Neutrophil (primary cell): ENCODE results near the gene SLC35B4.

Experiments used
- H3K27ac ChIP-seq: fragments of 200-600 bp; sonication (generic); 2 replicates; pipeline ENCODE4 v1.5.1; 2016; ENCODE audit warnings: mild to moderate bottlenecking, moderate library complexity
- H3K27me3 ChIP-seq: fragments of 200-600 bp; sonication (generic); 2 replicates; pipeline ENCODE4 v1.6.0; 2016; ENCODE audit warnings: mild to moderate bottlenecking
- H3K36me3 ChIP-seq: fragments of 200-600 bp; sonication (generic); 2 replicates; pipeline ENCODE4 v1.5.1; 2017
- H3K4me1 ChIP-seq, 2 experiments: fragments of 200-600 bp in 1 of 2; sonication (generic) in 1 of 2; 1 replicate in 1 of 2; 2 replicates in 1 of 2; pipeline versions ENCODE4 v1.5.1 to v1.6.1; 2013 to 2016; ENCODE audit warnings: low read depth in 1 of 2, low read length in 1 of 2, mild to moderate bottlenecking in 1 of 2, moderate library complexity in 1 of 2; ENCODE audit not compliant: control insufficient read depth in 1 of 2, insufficient read depth in 1 of 2
- H3K4me3 ChIP-seq, 2 experiments: fragments of 200-600 bp in 1 of 2; sonication (generic) in 1 of 2; 1 replicate in 1 of 2; 2 replicates in 1 of 2; pipeline ENCODE4 v1.5.1; 2013 to 2016; ENCODE audit warnings: low read depth in 1 of 2, low read length in 1 of 2, mild to moderate bottlenecking in 1 of 2, moderate library complexity in 1 of 2
- H3K9me3 ChIP-seq: fragments of 200-600 bp; sonication (generic); 2 replicates; pipeline ENCODE4 v1.5.1; 2016
- CTCF ChIP-seq: fragments of 200-600 bp; sonication (generic); IDR thresholded peaks from 2 replicates; pipeline ENCODE4 v1.5.1; 2016; ENCODE audit warnings: antibody characterized with exemption

Gene SLC35B4

GRCh38 chr7:134331393-134331792, 14.7 kb upstream of the SLC35B4 start:
- H3K4me1 ChIP-seq: no peaks in the 10 kb centered on the region
- H3K4me3 ChIP-seq: no peak overlapping the region
- no peaks in the 10 kb centered on the region for H3K27me3 ChIP-seq
- H3K27ac ChIP-seq: no peak overlapping the region
- H3K36me3 ChIP-seq: no peaks in the 10 kb centered on the region
- H3K9me3 ChIP-seq: no peaks in the 10 kb centered on the region
- no peak for TF ChIP-seq CTCF

GRCh38 chr7:134330974-134331373, 14.2 kb upstream of the SLC35B4 start:
- no peak overlapping the region for H3K27ac ChIP-seq
- no peaks in the 10 kb centered on the region for H3K27me3 ChIP-seq
- H3K4me3 ChIP-seq: no peak overlapping the region
- no peaks in the 10 kb centered on the region for H3K36me3 ChIP-seq
- no peak for TF ChIP-seq CTCF
- H3K9me3 ChIP-seq: no peaks in the 10 kb centered on the region
- H3K4me1 ChIP-seq: no peaks in the 10 kb centered on the region

GRCh38 chr7:134329614-134330346, 13.1 kb upstream of the SLC35B4 start:
- H3K4me1 ChIP-seq: no peaks in the 10 kb centered on the region
- no peaks in the 10 kb centered on the region for H3K9me3 ChIP-seq
- no peak overlapping the region for H3K27ac ChIP-seq
- no peaks in the 10 kb centered on the region for H3K27me3 ChIP-seq
- no peak for TF ChIP-seq CTCF
- H3K36me3 ChIP-seq: no peaks in the 10 kb centered on the region
- no peak overlapping the region for H3K4me3 ChIP-seq

- H3K4me1 ChIP-seq: no peaks in the 10 kb centered on the region
- no peak overlapping the region for H3K27ac ChIP-seq
- no peak for TF ChIP-seq CTCF
- H3K4me3 ChIP-seq: no peak overlapping the region
- no peaks in the 10 kb centered on the region for H3K36me3 ChIP-seq
- H3K9me3 ChIP-seq: no peaks in the 10 kb centered on the region
- peaks cover 4% of the 10 kb centered on the region for H3K27me3 ChIP-seq
Measured at GRCh38 chr7:134328900-134329299, 12.2 kb upstream of the SLC35B4 start.

- peaks cover 13% of the 10 kb centered on the region for H3K27me3 ChIP-seq
- no peaks in the 10 kb centered on the region for H3K36me3 ChIP-seq
- H3K4me1 ChIP-seq: no peaks in the 10 kb centered on the region
- TF ChIP-seq CTCF: no peak
- no peak overlapping the region for H3K4me3 ChIP-seq
- H3K9me3 ChIP-seq: no peaks in the 10 kb centered on the region
- no peak overlapping the region for H3K27ac ChIP-seq
Measured at GRCh38 chr7:134327896-134328295, 11.2 kb upstream of the SLC35B4 start.
